Measurements from ENCODE around the gene TNFRSF25.

DNA sequence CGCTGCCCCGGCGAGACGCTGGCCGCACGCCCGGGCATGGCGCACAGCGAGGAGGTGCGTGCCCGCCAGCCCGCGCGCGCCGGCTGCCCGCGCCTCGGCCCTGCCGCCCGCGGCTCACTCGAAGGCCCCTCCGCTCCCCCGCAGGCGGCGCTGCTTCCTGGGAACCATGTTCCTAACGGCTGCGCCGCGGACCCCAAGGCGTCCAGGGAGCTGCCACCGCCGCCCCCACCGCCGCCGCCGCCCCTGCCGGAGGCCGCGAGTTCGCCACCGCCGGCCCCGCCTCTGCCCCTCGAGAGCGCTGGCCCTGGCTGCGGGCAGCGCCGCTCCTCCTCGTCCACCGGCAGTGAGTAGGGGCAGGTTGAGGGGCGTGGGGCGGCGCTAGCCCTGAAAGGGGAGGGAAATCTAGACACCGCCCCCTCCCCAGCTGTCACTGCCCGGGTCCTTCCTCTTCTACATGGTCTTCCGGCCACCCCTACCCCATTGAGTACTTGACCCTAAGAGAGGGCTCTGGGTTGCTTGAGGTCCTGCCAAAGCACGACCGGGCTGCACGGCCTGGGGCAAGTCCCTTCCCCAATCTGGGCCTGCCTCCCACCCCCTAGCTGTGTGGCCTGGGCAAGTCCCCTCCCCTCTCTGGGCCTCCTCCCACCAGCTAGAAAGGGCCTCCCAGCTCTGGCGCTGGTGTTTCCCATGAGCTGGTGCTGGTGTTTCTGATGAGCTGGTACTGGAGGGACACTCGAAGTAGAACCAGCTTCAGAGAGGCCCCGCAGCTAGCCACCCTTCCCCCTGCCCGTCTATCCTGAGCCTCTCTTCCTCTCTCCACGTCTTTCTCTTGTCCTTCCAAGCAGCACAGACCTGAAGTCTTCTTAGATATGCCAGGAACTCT, 17.0 kb downstream of the TNFRSF25 start:
- TF ChIP-seq, protein P1, sequence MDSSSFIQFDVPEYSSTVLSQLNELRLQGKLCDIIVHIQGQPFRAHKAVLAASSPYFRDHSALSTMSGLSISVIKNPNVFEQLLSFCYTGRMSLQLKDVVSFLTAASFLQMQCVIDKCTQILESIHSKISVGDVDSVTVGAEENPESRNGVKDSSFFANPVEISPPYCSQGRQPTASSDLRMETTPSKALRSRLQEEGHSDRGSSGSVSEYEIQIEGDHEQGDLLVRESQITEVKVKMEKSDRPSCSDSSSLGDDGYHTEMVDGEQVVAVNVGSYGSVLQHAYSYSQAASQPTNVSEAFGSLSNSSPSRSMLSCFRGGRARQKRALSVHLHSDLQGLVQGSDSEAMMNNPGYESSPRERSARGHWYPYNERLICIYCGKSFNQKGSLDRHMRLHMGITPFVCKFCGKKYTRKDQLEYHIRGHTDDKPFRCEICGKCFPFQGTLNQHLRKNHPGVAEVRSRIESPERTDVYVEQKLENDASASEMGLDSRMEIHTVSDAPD (CRISPR knock-in tag; IDR thresholded peaks at IDR 0.05) = no peak
- TF ChIP-seq, protein P2, sequence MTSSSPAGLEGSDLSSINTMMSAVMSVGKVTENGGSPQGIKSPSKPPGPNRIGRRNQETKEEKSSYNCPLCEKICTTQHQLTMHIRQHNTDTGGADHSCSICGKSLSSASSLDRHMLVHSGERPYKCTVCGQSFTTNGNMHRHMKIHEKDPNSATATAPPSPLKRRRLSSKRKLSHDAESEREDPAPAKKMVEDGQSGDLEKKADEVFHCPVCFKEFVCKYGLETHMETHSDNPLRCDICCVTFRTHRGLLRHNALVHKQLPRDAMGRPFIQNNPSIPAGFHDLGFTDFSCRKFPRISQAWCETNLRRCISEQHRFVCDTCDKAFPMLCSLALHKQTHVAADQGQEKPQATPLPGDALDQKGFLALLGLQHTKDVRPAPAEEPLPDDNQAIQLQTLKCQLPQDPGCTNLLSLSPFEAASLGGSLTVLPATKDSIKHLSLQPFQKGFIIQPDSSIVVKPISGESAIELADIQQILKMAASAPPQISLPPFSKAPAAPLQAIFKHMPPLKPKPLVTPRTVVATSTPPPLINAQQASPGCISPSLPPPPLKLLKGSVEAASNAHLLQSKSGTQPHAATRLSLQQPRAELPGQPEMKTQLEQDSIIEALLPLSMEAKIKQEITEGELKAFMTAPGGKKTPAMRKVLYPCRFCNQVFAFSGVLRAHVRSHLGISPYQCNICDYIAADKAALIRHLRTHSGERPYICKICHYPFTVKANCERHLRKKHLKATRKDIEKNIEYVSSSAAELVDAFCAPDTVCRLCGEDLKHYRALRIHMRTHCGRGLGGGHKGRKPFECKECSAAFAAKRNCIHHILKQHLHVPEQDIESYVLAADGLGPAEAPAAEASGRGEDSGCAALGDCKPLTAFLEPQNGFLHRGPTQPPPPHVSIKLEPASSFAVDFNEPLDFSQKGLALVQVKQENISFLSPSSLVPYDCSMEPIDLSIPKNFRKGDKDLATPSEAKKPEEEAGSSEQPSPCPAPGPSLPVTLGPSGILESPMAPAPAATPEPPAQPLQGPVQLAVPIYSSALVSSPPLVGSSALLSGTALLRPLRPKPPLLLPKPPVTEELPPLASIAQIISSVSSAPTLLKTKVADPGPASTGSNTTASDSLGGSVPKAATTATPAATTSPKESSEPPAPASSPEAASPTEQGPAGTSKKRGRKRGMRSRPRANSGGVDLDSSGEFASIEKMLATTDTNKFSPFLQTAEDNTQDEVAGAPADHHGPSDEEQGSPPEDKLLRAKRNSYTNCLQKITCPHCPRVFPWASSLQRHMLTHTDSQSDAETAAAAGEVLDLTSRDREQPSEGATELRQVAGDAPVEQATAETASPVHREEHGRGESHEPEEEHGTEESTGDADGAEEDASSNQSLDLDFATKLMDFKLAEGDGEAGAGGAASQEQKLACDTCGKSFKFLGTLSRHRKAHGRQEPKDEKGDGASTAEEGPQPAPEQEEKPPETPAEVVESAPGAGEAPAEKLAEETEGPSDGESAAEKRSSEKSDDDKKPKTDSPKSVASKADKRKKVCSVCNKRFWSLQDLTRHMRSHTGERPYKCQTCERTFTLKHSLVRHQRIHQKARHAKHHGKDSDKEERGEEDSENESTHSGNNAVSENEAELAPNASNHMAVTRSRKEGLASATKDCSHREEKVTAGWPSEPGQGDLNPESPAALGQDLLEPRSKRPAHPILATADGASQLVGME (CRISPR knock-in tag; IDR thresholded peaks at IDR 0.05) = no peak
- TF ChIP-seq ZZZ3 (IDR thresholded peaks at IDR 0.05) (no peak), NFE2 (IDR thresholded peaks at IDR 0.05; ENCODE audit: low read depth) (no peak), RB1 (IDR thresholded peaks at IDR 0.05; ENCODE audit: low read depth) (no peak), RBM15 (IDR thresholded peaks at IDR 0.05; ENCODE audit: insufficient read depth, low read length) (no peak), EP300 (IDR thresholded peaks at IDR 0.05; ENCODE audit: low read length) (no peak), SMAD1 (IDR thresholded peaks at IDR 0.05; ENCODE audit: low read depth, low read length, partially characterized antibody) (no peak)
- TF ChIP-seq, protein P3, sequence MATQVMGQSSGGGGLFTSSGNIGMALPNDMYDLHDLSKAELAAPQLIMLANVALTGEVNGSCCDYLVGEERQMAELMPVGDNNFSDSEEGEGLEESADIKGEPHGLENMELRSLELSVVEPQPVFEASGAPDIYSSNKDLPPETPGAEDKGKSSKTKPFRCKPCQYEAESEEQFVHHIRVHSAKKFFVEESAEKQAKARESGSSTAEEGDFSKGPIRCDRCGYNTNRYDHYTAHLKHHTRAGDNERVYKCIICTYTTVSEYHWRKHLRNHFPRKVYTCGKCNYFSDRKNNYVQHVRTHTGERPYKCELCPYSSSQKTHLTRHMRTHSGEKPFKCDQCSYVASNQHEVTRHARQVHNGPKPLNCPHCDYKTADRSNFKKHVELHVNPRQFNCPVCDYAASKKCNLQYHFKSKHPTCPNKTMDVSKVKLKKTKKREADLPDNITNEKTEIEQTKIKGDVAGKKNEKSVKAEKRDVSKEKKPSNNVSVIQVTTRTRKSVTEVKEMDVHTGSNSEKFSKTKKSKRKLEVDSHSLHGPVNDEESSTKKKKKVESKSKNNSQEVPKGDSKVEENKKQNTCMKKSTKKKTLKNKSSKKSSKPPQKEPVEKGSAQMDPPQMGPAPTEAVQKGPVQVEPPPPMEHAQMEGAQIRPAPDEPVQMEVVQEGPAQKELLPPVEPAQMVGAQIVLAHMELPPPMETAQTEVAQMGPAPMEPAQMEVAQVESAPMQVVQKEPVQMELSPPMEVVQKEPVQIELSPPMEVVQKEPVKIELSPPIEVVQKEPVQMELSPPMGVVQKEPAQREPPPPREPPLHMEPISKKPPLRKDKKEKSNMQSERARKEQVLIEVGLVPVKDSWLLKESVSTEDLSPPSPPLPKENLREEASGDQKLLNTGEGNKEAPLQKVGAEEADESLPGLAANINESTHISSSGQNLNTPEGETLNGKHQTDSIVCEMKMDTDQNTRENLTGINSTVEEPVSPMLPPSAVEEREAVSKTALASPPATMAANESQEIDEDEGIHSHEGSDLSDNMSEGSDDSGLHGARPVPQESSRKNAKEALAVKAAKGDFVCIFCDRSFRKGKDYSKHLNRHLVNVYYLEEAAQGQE (IDR thresholded peaks at IDR 0.05; ENCODE audit: borderline replicate concordance) = no peak
- TF ChIP-seq, protein P3 (CRISPR knock-in tag; IDR thresholded peaks at IDR 0.05; ENCODE audit: low read depth) = no peak
- TF ChIP-seq, protein P4, sequence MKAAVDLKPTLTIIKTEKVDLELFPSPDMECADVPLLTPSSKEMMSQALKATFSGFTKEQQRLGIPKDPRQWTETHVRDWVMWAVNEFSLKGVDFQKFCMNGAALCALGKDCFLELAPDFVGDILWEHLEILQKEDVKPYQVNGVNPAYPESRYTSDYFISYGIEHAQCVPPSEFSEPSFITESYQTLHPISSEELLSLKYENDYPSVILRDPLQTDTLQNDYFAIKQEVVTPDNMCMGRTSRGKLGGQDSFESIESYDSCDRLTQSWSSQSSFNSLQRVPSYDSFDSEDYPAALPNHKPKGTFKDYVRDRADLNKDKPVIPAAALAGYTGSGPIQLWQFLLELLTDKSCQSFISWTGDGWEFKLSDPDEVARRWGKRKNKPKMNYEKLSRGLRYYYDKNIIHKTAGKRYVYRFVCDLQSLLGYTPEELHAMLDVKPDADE (conservative IDR thresholded peaks at IDR 0.05; ENCODE audit: control insufficient read depth, low read depth, low read length) = 0 out of 2 replicates have a peak, but pooled peaks have one; percentile 38
